Activated CD4-positive, alpha-beta T cell treated with anti-CD3 and anti-CD28 coated beads, Interleukin-2, amount 10 ng/mL, durations not matched to agents 7 days and 5 days (primary cell): ENCODE data around the gene HAUS5. TPM values are rescaled to one million over a fixed set of nuclear protein-coding genes. Genes with fewer than 3 reads are reported as not detected.
"Not testable (repeated sequence)": the region's sequence is repeated elsewhere in the genome, so short reads cannot be mapped to it uniquely, and the experiment has no call there.

Experiments used
- CTCF ChIA-PET: fragments of 350-600 bp; sonication (Branson Sonifier 250); formaldehyde crosslinking; loops from one replicate; lab custom pipeline; 2021; ENCODE audit warnings: antibody characterized with exemption; lab: Charles Lee
- POLR2A ChIA-PET: fragments of 350-600 bp; sonication (Branson Sonifier 250); formaldehyde crosslinking; loops from one replicate; lab custom pipeline; 2021; ENCODE audit warnings: antibody characterized with exemption; lab: Charles Lee
- DNase-seq: peaks from one replicate; pipeline ENCODE4 v3.0.0-alpha.2; 2020
- H3K27ac Mint-ChIP-seq: one replicate; pipeline ENCODE4 v1.8.0; 2021; ENCODE audit warnings: mild to moderate bottlenecking, moderate library complexity, mixed read lengths
- H3K27me3 Mint-ChIP-seq: one replicate; pipeline ENCODE4 v1.8.0; 2021; ENCODE audit warnings: mixed read lengths
- H3K36me3 Mint-ChIP-seq: one replicate; pipeline ENCODE4 v1.8.0; 2021; ENCODE audit warnings: low read depth, mixed read lengths
- H3K4me1 Mint-ChIP-seq: one replicate; pipeline ENCODE4 v1.8.0; 2021; ENCODE audit warnings: mixed read lengths
- H3K4me3 Mint-ChIP-seq: one replicate; pipeline ENCODE4 v1.8.0; 2021; ENCODE audit warnings: mild to moderate bottlenecking, moderate library complexity, mixed read lengths
- H3K9me3 Mint-ChIP-seq: one replicate; pipeline ENCODE4 v1.8.0; 2021; ENCODE audit warnings: mixed read lengths
- total RNA-seq, 2 experiments: library from RNA; stranded (reverse); gene quantifications; one replicate each; pipeline ENCODE4 v1.2.3, GENCODE V29; 2021

The HAUS5 gene
- total RNA-seq, 2 experiments from 2014 or later: 52.2 to 57.9 TPM

DNA sequence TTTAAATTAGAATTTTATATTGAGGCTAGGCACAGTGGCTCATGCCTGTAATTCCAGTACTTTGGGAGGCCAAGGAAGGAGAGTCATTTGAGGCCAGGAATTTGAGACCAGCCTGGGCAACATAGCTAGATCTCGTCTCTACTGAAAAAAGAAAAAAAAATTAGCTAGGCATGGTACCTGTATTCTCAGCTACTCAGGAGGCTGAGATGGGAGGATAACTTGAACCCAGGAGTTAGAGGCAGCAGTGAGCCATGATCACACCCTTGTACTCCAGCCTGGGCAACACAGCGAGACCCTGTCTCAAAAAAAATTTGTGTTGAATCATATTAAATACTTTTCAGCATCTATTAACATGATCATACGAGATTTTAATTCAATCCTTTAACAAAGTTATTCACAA is 21.7 kb upstream of the HAUS5 start:
- Mint-ChIP-seq H3K9me3 (no peaks in the 10 kb centered on the region), H3K36me3 (no peaks in the 10 kb centered on the region), H3K4me1 (no peaks in the 10 kb centered on the region), H3K4me3 (no peak overlapping the region), H3K27ac (no peak overlapping the region), H3K27me3 (peaks cover 5% of the 10 kb centered on the region)
- ChIA-PET CTCF (no interaction called here), POLR2A (no interaction called here)
- DNase-seq: no peak

DNA sequence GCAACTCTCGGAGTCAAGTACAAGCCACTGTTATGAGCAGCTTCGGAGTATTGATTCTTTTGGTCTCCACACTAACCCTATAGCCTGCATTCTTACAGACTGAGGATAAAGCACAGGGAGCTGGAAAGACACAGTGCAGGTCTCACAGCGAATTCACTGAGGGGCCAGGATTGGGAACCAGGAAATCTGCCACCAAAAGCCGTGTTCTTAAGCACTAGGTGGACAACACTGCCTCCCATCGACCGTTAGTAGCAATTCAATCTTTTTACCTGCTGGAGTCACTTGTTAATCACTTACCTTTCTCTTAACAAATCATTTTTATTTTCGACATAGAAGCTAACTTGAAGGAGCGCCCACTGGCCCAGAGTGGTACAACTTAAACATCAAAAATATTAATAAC is 20.3 kb upstream of the HAUS5 start:
- H3K27me3 Mint-ChIP-seq: no peaks in the 10 kb centered on the region
- ChIA-PET POLR2A (no interaction called here), CTCF (interaction anchor here (0.9 to 1.2 kb wide), 2 partner anchors 9 to 10 kb away, joined by 3 read pairs; no protein-coding TSS in a partner anchor)
- peaks cover 10% of the 10 kb centered on the region for H3K4me1 Mint-ChIP-seq
- peak; percentile 38 for DNase-seq
- no peak overlapping the region for H3K4me3 Mint-ChIP-seq
- H3K27ac Mint-ChIP-seq: no peak overlapping the region
- no peaks in the 10 kb centered on the region for H3K9me3 Mint-ChIP-seq
- H3K36me3 Mint-ChIP-seq: no peaks in the 10 kb centered on the region

DNA sequence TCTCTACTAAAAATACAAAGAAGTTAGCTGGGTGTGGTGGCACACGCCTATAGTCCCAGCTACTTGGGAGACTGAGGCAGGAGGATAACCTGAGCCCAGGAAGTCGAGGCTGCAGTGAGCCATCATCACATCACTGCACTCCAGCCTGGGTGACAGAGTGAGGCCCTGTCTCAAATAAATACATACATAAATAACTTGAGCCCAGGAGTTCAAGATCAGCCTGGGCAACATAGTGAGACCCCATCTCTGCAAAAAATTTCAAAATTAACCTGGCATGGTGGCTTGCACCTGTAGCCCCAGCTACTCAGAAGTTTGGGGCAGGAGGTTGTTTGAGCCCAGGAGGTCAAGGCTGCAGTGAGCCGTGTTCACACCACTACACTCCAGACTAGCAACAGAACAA is 17.5 kb upstream of the HAUS5 start:
- CTCF ChIA-PET, H3K4me1 Mint-ChIP-seq, H3K9me3 Mint-ChIP-seq, POLR2A ChIA-PET, H3K4me3 Mint-ChIP-seq, H3K27ac Mint-ChIP-seq, DNase-seq, H3K36me3 Mint-ChIP-seq, H3K27me3 Mint-ChIP-seq: not testable (repeated sequence)

DNA sequence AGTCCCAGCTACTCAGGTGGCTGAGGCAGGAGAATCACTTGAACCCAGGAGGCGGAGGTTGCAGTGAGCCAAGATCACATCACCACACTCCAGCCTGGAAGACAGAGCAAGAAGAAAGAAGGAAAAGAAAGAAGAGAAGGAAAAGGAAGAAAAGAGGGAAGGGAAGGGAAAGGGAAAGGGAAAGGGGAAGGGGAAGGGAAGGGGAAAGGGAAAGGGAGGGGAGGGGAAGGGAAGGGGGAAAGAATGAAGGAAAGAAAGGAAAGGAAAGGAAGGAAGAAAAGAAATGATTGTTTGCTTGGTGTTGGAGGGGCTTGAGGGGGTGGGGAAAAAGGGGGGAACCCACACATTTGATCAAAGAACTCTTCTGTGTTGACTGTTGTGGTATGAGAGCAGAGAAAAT is 16.6 kb upstream of the HAUS5 start:
- no peak overlapping the region for H3K27ac Mint-ChIP-seq
- CTCF ChIA-PET: no interaction called here

DNA sequence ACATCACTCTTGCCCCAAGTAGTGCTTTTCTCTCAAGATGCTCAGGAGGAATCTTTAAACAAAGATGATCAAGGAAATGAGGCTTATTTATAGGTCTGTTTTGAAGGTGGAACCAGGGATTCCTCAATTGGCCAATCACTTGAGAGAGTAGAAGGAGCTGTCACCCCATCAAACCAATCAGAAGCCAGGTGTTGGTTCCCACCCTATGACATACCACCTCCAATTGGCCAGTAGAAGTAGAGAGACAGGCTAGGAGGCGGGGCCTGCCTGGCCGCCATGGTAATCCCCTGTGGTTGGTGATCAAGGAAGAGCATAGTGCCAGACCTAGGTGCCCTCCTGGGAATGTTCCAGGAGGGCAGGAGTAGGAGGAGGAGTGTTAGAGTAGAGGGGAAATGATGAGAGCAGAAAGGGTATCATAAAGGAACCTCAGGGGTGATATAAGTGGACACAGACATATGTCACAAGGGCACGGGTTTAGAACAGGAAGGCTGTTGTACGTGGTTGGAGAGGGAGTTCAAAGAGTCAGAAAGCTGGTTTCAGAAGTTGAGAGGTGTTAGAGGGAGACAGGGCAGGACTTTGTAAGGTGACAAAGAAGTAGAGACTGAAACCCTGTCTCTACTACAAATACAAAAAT is 16.1 kb upstream of the HAUS5 start:
- Mint-ChIP-seq H3K4me3 (no peak overlapping the region), H3K4me1 (peaks cover 10% of the 10 kb centered on the region), H3K27ac (no peak overlapping the region), H3K36me3 (no peaks in the 10 kb centered on the region), H3K9me3 (no peaks in the 10 kb centered on the region), H3K27me3 (peaks cover 4% of the 10 kb centered on the region)
- ChIA-PET CTCF (interaction anchor here (0.6 to 2.7 kb wide), 6 partner anchors 9 to 784 kb away, joined by 3 to 12 read pairs (median 4); no protein-coding TSS in a partner anchor), POLR2A (no interaction called here)
- DNase-seq: peak; percentile 22

More for the DNA sequence above, 16.6 kb upstream of the HAUS5 start:
- Mint-ChIP-seq H3K36me3 (no peaks in the 10 kb centered on the region), H3K4me3 (no peak overlapping the region), H3K4me1 (peaks cover 10% of the 10 kb centered on the region), H3K9me3 (no peaks in the 10 kb centered on the region), H3K27me3 (peaks cover 4% of the 10 kb centered on the region)
- DNase-seq: no peak
- POLR2A ChIA-PET: no interaction called here

DNA sequence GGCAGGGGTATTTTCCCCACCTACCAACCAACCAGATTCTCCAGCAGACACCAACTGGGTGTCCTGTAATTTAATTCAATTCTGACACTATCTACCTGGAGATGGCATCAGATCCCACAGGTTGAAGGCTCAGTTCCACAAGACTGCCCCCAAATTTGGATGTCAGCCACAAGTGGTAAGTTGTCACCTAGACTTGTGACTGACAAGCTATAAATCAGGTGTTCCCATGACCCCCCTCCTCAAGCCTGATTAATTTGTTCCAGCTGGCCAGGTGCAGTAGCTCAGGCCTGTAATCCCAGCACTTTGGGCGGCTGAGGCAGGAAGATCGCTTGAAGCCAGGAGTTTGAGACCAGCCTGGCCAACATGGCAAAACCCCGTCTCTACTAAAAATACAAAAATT is 10.6 kb upstream of the HAUS5 start:
- Mint-ChIP-seq H3K27me3 (peaks cover 4% of the 10 kb centered on the region), H3K4me1 (peaks cover under 1% of the 10 kb centered on the region), H3K27ac (no peak overlapping the region), H3K9me3 (peaks cover under 1% of the 10 kb centered on the region), H3K36me3 (no peaks in the 10 kb centered on the region), H3K4me3 (no peak overlapping the region)
- ChIA-PET CTCF (interaction anchor here (0.5 to 1.0 kb wide), 3 partner anchors 11 to 54 kb away, joined by 3 to 4 read pairs (median 4); partner anchors contain the start of gene HAUS5), POLR2A (no interaction called here)
- DNase-seq: no peak

DNA sequence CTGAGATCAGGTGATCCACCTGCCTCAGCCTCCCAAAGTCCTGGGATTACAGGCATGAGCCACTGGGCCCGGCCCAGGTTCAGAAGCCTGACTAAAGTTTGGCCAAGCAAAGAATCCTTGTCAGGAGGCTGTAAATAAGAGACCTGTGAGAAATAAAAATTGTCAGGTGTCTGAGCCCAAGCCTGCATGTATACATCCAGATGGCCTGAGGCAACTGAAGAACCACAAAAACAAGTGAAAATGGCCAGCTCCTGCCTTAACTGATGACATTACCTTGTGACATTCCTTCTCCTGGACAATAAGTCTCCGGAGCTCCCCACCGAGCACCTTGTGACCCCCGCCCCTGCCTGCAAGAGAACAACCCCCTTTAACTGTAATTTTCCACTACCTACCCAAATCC is 8.1 kb upstream of the HAUS5 start:
- POLR2A ChIA-PET, H3K4me3 Mint-ChIP-seq, H3K27me3 Mint-ChIP-seq, H3K27ac Mint-ChIP-seq, H3K4me1 Mint-ChIP-seq, DNase-seq: not testable (repeated sequence)
- Mint-ChIP-seq H3K36me3 (peaks cover 11% of the 10 kb centered on the region), H3K9me3 (peaks cover 15% of the 10 kb centered on the region)
- CTCF ChIA-PET: interaction anchor here (0.6 kb wide), 1 partner anchor 251 kb away, joined by 3 read pairs; no protein-coding TSS in a partner anchor

DNA sequence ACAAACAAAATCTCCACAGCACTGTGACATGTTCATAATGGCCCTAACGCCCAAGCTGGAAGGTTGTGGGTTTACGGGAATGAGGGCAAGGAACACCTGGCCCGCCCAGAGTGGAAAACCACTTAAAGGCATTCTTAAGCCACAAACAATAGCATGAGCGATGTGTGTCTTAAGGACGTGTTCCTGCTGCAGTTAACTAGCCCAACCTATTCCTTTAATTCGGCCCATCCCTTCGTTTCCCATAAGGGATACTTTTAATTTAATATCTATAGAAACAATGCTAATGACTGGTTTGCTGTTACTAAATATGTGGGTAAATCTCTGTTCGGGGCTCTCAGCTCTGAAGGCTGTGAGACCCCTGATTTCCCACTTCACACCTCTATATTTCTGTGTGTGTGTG is 5.4 kb upstream of the HAUS5 start:
- H3K4me3 Mint-ChIP-seq, H3K27me3 Mint-ChIP-seq, POLR2A ChIA-PET, DNase-seq, H3K27ac Mint-ChIP-seq: not testable (repeated sequence)
- peaks cover 15% of the 10 kb centered on the region for H3K9me3 Mint-ChIP-seq
- peaks cover 11% of the 10 kb centered on the region for H3K36me3 Mint-ChIP-seq
- peaks cover 32% of the 10 kb centered on the region for H3K4me1 Mint-ChIP-seq
- CTCF ChIA-PET: interaction anchor here (0.6 to 2.7 kb wide), 3 partner anchors 9 to 584 kb away, joined by 3 to 12 read pairs (median 4); no protein-coding TSS in a partner anchor

DNA sequence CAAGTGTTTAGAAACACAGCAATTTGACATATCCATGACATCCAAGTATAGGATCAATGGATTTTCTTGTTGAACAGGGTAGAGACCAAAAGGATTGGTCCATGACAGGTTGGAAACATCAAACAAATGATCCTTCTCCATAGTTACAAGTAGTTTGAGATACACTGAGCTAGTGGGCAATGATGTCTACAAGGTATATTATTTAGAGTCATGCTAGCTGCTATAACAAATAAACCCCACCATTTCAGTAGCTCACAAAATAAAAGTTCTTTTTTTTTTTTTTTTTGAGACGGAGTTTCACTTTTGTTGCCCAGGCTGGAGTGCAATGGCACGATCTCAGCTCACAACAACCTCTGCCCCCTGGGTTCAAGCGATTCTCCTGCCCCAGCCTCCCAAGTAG is 4.9 kb upstream of the HAUS5 start:
- no peak for DNase-seq
- Mint-ChIP-seq H3K9me3 (peaks cover 15% of the 10 kb centered on the region), H3K27me3 (no peaks in the 10 kb centered on the region), H3K4me3 (no peak overlapping the region), H3K36me3 (peaks cover 11% of the 10 kb centered on the region), H3K4me1 (peaks cover 35% of the 10 kb centered on the region), H3K27ac (no peak overlapping the region)
- POLR2A ChIA-PET: no interaction called here
- CTCF ChIA-PET: interaction anchor here (0.6 to 2.7 kb wide), 4 partner anchors 10 to 584 kb away, joined by 3 to 12 read pairs (median 4); no protein-coding TSS in a partner anchor

DNA sequence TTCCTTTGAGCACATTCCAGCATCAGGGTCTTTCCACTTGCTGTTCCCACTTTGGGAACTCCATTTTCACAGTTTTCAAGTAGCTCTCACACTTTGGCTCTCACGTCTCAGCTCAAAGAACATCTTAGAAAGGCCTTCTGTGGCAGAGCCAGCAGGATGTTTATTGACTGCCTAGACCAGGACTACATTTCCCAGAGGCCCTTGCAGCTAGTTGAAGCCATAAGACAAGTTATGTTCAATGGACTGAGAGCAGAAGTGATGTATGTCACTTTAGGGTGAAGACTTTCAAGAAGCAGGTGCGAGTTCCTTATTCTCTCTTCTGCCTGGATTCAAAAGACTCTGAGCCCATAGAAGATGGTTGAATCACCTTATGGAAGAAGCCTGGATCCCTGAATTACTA is 4.3 kb upstream of the HAUS5 start:
- Mint-ChIP-seq H3K9me3 (peaks cover 15% of the 10 kb centered on the region), H3K36me3 (peaks cover 11% of the 10 kb centered on the region), H3K27me3 (no peaks in the 10 kb centered on the region), H3K27ac (peak overlapping the region; percentile 87), H3K4me3 (no peak overlapping the region), H3K4me1 (peaks cover 39% of the 10 kb centered on the region)
- ChIA-PET CTCF (interaction anchor here (0.9 to 2.7 kb wide), 2 partner anchors 10 to 42 kb away, joined by 5 to 12 read pairs; no protein-coding TSS in a partner anchor), POLR2A (no interaction called here)
- peak; percentile 33 for DNase-seq

DNA sequence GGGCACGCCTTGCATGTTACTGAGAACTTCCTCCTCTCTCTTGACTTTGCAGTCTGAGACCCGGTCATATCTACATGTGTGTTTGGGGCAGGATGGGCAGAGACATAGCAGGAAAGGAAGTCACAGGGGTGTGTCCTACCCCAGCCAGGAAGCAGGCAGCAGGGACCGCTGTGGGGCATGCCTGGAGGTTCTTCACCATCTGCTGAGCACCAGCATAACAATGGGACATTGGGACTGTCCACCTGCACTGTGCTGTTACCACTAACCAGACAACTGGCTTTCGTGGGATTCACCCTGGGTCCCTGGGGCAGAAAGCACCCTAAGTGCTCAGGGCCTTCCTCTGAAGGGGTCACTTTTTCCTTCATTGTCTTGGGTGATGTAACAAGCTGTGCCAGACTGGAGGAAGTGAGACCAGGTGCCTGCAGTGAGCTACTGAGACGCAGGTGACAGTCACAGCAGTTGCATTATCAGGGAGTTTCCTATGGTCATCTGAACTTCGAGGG is 2.6 kb upstream of the HAUS5 start:
- POLR2A ChIA-PET: no interaction called here
- H3K36me3 Mint-ChIP-seq: peaks cover 11% of the 10 kb centered on the region

DNA sequence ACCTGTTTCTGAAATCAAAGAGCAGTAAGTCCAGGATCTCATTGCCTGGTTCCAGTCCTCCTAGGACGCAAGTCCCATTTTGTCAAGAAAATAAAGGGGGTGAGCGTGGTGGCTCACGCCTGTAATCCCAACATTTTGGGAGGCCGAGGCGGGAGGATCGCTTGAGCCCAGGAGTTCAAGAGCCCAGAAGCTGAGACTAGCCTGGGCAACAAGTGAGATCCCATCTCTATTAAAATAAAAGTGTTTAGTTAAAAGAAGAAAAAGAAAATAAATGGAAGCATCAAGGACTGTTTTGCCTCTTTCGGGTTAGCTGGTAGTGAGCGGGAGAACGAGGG is 344 bp upstream of the HAUS5 start:
- Mint-ChIP-seq H3K4me3 (peak overlapping the region; percentile 85), H3K36me3 (peaks cover 15% of the 10 kb centered on the region), H3K27ac (peak overlapping the region; percentile 96), H3K4me1 (peaks cover 53% of the 10 kb centered on the region), H3K9me3 (peaks cover 12% of the 10 kb centered on the region), H3K27me3 (no peaks in the 10 kb centered on the region)
- DNase-seq: no peak
- CTCF ChIA-PET: interaction anchor here (0.6 kb wide), 1 partner anchor 150 kb away, joined by 3 read pairs; no protein-coding TSS in a partner anchor
- POLR2A ChIA-PET: no interaction called here

More for the DNA sequence above, 2.6 kb upstream of the HAUS5 start:
- peak; percentile 65 for DNase-seq
- CTCF ChIA-PET: interaction anchor here (0.6 kb wide), 1 partner anchor 340 kb away, joined by 3 read pairs; no protein-coding TSS in a partner anchor
- H3K4me3 Mint-ChIP-seq: peak overlapping the region; percentile 1
- peaks cover 50% of the 10 kb centered on the region for H3K4me1 Mint-ChIP-seq
- peak overlapping the region; percentile 87 for H3K27ac Mint-ChIP-seq
- peaks cover 15% of the 10 kb centered on the region for H3K9me3 Mint-ChIP-seq
- H3K27me3 Mint-ChIP-seq: no peaks in the 10 kb centered on the region

DNA sequence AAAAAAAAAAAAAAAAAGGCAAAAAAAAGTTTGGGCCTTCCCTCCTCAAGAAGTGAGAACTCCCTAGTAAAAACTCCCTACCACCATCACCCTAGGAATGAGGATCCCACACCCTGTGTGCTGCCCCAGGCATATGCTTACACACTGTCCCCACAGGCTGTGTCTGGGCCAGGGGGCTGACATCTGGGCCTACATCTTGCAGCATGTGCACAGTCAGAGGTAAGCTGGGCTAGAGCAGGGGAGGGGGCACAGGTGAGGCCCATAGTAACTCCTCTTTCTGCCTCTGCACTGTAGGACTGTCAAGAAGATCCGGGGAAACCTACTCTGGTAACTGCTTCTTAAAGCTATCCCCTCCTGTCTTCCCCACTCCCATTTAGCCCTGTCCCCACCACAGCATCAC is 1.0 kb downstream of the HAUS5 start:
- ChIA-PET CTCF (interaction anchor here (0.7 to 1.1 kb wide), 6 partner anchors 8 to 98 kb away, joined by 3 to 6 read pairs (median 4); no protein-coding TSS in a partner anchor), POLR2A (no interaction called here)
- H3K4me1 Mint-ChIP-seq: peaks cover 50% of the 10 kb centered on the region

More for the DNA sequence above, 1.0 kb downstream of the HAUS5 start:
- Mint-ChIP-seq H3K36me3 (peaks cover 12% of the 10 kb centered on the region), H3K27ac (peak overlapping the region; percentile 96), H3K4me3 (peak overlapping the region; percentile 85), H3K27me3 (no peaks in the 10 kb centered on the region), H3K9me3 (peaks cover 2% of the 10 kb centered on the region)
- no peak for DNase-seq
